IPS DF 4.7 (cell line): Measurements from ENCODE around the gene CLDN14.

Experiments
- DNase-seq: peaks from one replicate; pipeline ENCODE4 v3.0.0-alpha.2; 2013; ENCODE audit warnings: low spot score; ENCODE audit errors: extremely low read depth

CLDN14 gene

GRCh38 chr21:36479415-36480402 lies at the start of gene CLDN14:
TSS of gene CLDN14 (minus strand) at chr21:36480122. CDS start at chr21:36461695, 18,427 bp downstream.
- DNase-seq = no peak

GRCh38 chr21:36528716-36529115 lies 48.8 kb upstream of the CLDN14 start:
- no peak for DNase-seq

GRCh38 chr21:36527317-36527716 lies 47.4 kb upstream of the CLDN14 start:
- no peak for DNase-seq

- no peak for DNase-seq
These were observed 46.2 kb upstream of the CLDN14 start for GRCh38 chr21:36526104-36526503.

- no peak for DNase-seq
These were observed 44.6 kb upstream of the CLDN14 start for GRCh38 chr21:36524477-36524876.

- DNase-seq = no peak
These were observed 42.4 kb upstream of the CLDN14 start for GRCh38 chr21:36522219-36522808.

GRCh38 chr21:36518883-36519492 lies 39.1 kb upstream of the CLDN14 start:
- DNase-seq = no peak

GRCh38 chr21:36517366-36518075 lies 37.6 kb upstream of the CLDN14 start:
- no peak for DNase-seq

GRCh38 chr21:36516281-36516680 lies 36.4 kb upstream of the CLDN14 start:
- DNase-seq = no peak

- DNase-seq = no peak
These were observed 33.5 kb upstream of the CLDN14 start for GRCh38 chr21:36513430-36513829.

GRCh38 chr21:36512971-36513370 lies 33.0 kb upstream of the CLDN14 start:
- no peak for DNase-seq

- DNase-seq = no peak
These were observed 31.7 kb upstream of the CLDN14 start for GRCh38 chr21:36511484-36512220.

GRCh38 chr21:36510911-36511310 lies 31.0 kb upstream of the CLDN14 start:
- no peak for DNase-seq

- no peak for DNase-seq
These were observed 30.2 kb upstream of the CLDN14 start for GRCh38 chr21:36509973-36510664.

- DNase-seq = no peak
These were observed 29.0 kb upstream of the CLDN14 start for GRCh38 chr21:36508948-36509347.

GRCh38 chr21:36507397-36508018 lies 27.6 kb upstream of the CLDN14 start:
- no peak for DNase-seq

GRCh38 chr21:36506482-36506881 lies 26.6 kb upstream of the CLDN14 start:
- no peak for DNase-seq

GRCh38 chr21:36504067-36505058 lies 24.4 kb upstream of the CLDN14 start:
- peak; percentile 11 for DNase-seq

GRCh38 chr21:36502365-36502764 lies 22.4 kb upstream of the CLDN14 start:
- DNase-seq = no peak
